Myocyte (in vitro differentiated cells): ENCODE results near the gene KCNA5. TPM values are rescaled to one million over a fixed set of nuclear protein-coding genes. Genes with fewer than 3 reads are reported as not detected.

Source experiments
- DNase-seq: peaks from one replicate; pipeline ENCODE4 v3.0.0-alpha.2; 2012; ENCODE audit warnings: low read depth
- total RNA-seq: library from RNA; depleted of rRNA; stranded (reverse); fragments of >200 nt; gene quantifications from 2 replicates; pipeline ENCODE4 v1.2.3, GENCODE V29; 2014

The KCNA5 gene
- total RNA-seq, 1 donor from 2014 or later: not detected

DNA sequence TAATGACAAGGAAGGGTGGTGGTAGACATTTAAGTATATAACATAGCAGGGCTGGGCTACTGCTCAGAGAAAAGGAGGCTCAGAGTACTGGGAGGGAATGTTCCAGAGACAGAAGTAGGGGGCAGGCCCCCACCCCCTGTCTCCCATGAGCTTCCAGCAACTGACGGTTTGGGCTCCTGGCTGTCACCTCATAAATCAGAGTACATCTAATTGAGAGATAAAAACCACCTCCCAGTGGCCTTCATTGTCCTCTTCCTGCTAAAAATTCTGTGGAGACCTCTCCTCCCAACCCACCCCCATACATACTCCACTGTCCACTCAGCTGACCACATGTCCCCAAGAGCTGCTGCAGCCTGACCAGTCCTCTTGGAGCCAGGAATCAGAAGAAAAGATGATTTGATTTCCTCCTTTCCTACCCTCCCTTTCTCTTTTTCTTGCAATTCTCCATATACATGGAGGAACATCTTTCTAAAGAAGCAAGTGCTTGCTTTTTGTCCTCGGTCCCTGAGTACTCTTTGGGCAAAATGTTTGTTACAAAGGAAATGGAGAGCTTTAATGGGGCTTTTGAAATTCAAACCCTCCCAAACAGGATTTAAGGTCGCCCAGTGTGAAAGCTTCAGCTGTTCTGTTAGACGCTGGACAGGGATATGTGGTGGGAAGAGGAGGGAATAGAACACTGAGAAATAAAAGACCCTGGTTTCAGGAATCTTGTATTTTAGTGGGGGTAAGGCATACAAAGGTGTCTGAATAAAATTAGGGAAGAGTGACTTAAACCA, 16.4 kb upstream of the KCNA5 start:
- no peak for DNase-seq

DNA sequence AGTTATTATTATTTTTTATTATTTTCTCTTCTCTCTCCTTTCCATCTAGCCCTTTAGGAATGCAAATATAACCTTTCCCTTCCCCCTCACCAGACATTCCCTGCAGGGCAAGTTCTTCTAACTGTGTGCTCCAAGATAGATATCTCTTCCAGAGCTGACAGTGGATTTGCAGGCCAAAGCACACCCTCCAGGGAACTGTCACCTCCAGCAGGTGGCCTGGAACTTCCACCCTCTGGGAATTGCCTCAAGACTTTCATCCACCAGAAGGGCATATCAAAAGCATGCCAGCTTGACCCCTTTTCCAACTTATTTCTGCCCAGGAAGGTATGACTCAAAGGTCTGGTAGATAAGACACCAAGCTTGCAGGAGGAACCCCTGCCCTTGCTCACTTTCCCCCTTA, 13.6 kb upstream of the KCNA5 start:
- no peak for DNase-seq

DNA sequence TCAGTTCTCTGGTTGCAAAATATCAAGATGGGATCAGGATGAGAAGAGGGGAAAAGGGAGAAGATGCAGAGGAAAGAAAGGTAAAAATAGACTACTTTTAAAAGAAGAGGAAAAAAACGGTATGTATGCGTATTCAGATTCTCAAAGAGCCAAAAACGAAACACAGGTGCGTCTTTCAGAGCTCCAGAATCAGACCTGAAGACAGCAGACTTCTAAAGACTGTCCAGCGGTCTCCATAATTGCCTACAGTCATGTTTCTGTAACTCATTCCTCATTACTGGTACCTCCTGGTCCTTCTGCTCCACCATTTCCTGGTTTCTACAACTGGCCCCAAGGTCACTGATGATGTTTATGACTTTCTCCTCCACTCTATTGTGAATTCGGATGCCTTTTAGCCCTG, 12.4 kb upstream of the KCNA5 start:
- DNase-seq: no peak

DNA sequence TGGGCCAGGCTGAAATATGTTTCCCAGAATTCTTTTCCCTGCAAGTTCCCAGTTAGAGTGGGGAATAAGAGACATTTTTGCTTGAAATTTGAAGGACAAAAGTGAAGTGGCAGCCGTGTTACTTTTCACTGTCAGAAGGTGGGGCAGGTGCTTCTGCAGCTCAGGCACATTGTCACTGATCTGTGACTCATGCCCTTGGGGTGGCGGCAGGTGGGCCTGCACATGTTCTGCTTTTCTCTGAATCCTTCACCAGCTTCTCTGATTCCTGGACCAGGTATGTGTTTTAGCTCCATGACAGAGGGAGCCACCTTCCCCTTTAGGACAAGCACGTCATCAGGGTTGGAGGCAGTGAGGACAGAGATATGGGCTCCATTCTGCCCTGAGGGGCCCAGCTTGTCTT, 11.7 kb upstream of the KCNA5 start:
- DNase-seq: no peak

DNA sequence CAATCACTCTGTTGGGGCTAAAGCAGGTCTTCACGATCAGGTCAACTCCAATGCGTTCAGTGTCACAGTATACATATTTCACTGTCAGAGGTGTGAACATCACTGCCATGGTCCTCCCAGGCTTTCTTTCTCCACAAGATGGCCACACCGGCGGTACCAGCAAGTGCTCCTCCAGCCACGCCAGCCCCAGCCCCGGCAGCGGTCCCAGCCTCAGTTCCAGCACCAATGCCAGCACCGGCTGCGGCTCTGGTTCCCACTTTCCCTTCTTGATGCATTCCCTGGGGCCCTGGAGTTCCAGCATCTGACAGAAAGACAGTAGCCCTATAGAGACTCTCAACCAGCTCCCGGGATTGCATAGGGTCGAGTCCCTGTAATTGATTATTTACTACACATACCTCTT, 10.9 kb upstream of the KCNA5 start:
- no peak for DNase-seq

DNA sequence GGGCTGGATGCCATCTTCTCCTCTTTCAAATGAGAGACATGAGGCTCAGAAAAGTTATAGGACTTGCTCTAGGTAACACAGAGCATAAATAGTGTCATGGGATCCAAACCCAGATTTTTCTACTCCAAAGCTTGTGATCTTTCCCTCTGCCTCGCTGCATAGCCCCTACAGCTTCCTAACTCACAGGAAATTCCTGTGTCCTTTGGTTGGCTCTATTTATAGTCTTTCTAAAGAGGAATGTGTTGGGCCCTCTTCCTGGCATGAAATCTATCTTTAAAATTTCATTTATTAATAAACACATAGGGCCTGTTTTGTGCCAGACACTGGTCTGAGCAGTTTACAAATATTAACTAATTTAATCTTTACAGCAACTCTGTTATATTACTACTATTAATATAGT, 9.8 kb upstream of the KCNA5 start:
- no peak for DNase-seq

DNA sequence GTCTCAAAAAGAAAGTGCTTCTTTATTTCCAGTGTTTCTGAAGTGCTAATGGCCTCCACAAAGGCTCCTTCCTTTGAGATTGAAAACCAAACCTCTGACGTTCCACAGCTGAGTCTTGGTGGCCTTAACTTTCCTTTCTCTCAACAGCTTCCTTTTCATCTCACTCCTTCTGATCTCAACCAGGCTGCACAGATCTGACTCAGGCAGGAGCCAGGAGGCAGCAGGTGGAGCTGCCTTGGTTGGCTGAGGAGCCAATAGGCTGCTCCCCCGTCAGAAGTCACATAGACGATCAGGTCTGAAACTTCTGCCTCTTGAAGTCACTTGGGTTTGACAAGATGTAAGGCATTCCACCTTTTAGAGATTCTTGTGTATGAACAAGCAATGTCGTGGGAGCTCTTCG, 9.1 kb upstream of the KCNA5 start:
- no peak for DNase-seq

DNA sequence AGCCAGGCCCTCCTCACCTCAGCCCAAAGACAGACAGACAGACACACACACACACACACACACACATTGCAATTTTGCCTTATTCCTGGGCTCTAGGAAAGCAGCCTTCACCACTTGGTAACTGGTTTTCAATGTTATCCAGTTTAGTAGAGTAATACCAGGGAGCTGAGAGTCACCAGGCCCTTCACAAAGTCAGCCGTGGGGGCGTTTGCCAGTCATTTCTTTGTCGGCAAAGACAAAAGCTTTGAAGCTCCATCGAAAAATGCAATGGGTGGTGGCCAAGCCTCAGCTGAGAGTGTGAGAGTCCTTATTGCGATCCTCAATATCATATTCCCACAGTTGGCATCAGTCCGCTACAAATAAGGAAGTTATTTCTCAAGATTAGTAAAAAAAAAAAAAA, 8.1 kb upstream of the KCNA5 start:
- DNase-seq: no peak

DNA sequence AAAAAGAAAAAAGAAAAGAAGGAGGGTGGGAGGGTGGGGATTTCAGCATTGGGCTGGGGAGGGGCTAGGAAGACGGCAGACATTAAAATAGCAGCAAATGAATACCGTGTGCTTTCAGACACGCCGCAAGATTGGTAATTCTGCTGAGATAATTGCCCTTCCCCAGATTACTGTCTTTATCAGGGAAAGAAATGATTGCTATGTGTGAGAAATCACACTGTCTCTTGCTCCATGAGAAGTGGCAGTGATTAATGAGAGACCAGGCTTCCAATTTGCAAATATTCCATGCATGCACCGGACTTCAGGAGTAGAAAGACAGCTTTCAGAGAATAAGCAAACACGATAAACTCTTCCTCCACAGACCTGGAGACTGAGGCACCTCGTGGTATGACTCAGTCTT, 7.6 kb upstream of the KCNA5 start:
- DNase-seq: no peak

DNA sequence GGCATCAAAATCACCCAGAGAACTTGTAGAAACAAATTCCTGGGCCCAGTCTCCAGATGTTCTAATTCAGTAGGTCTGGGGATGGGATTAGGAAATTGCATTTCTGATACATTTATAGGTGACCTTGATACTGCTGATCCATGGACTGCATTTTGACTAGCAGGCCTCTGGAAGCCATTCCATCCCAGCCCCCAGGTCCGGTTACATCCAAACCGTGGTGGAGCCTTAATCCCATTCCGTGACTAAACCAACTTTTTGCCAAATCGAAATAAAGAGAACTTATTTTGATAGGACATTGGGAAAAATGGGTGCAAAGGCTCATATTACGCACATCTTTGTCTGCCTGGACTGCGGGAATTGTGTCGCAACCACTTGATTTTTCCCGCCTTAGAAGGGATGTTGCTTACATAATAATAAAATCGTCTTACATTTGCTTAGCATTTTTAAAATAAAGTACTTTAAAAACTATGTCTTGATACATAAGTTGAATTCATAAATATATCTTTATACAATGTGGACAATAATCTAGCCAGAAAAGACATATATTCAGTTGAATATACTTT, 5.8 kb upstream of the KCNA5 start:
- no peak for DNase-seq

DNA sequence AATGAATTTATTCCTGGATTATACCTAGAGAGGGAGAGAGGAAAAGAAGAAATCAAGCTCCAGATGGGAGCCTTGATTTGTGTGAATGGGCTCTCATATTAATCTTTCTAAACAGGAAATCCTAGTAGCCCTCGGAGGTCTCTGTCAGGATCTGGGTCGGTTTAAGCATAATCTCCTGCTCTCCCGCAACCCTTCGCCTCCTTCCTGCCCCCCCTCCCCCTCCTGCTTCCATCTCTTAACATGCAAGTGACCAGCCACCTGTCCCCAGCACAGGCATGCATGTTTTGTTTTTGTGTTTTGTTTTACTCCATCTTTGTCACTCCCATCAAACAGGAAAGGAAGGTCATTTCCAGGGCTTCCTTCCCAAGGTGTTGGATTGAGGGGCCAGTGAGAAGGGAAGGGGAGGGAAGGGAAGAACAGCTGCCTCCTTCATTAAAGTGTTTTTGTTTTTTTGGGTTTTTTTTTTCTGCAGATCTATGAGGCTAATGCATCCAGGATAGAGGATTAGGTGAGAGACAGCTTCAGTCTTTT, 4.8 kb upstream of the KCNA5 start:
- DNase-seq: no peak

DNA sequence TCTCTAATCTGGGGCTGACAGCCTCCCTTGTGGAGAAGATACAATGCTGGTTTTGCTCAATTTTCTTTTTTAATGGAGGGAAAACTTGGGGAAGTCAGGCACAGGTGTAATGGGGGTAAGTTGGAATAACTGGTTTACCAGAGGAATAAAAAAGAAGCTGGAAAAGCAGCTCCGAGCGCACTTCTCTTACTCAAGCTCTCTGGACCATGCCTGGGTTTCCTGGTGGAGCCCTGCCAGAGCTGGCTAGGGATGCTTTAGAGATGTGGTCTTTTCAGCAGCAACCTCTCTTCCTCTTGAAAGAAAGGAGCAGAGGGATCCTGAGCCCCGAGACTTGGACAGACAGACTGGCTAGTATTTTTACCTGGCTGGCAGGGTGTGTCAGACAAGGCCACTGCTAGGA, 3.9 kb upstream of the KCNA5 start:
- no peak for DNase-seq

DNA sequence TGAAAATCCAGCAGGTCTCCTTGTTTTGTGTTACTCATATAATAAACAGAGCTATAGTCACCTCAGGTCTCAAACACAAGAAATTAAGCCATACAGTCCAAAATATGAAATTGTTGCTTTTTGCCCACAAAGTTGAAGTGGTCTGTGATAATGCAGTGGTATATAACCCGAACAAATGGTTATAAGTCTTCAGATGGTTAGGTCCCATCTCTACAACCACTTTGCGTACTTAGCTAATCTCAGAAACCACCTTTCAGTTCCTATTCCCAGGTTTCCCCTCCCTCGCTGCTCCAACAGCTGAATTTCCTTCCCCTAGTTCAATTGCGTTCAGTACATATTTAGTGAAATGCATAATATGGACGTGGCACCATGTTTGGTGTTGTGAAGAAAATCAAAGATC, 3.3 kb upstream of the KCNA5 start:
- DNase-seq: no peak

DNA sequence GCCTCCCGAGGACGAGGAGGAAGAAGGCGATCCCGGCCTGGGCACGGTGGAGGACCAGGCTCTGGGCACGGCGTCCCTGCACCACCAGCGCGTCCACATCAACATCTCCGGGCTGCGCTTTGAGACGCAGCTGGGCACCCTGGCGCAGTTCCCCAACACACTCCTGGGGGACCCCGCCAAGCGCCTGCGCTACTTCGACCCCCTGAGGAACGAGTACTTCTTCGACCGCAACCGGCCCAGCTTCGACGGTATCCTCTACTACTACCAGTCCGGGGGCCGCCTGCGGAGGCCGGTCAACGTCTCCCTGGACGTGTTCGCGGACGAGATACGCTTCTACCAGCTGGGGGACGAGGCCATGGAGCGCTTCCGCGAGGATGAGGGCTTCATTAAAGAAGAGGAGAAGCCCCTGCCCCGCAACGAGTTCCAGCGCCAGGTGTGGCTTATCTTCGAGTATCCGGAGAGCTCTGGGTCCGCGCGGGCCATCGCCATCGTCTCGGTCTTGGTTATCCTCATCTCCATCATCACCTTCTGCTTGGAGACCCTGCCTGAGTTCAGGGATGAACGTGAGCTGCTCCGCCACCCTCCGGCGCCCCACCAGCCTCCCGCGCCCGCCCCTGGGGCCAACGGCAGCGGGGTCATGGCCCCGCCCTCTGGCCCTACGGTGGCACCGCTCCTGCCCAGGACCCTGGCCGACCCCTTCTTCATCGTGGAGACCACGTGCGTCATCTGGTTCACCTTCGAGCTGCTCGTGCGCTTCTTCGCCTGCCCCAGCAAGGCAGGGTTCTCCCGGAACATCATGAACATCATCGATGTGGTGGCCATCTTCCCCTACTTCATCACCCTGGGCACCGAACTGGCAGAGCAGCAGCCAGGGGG, 979 bp downstream of the KCNA5 start:
- no peak for DNase-seq

DNA sequence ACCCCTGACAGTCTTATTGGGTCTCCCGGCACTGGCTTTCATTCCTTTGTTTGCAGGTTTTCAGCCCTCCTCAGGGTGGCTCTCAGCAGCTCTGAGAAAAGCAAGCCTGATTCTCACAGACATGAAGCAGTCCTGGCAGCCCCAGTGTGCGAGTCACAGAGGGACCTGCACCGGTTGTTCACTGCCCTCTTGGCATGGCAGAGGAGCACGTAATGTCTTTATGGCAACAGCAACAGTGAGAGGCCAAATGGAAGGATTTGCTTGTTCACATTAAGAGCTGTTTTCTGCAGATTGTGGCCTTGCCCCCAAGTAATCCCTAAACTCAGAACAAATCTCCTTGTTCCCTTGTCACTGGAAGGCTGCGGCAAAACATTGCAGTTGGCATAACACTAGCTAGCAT, 3.4 kb downstream of the KCNA5 start:
- no peak for DNase-seq

DNA sequence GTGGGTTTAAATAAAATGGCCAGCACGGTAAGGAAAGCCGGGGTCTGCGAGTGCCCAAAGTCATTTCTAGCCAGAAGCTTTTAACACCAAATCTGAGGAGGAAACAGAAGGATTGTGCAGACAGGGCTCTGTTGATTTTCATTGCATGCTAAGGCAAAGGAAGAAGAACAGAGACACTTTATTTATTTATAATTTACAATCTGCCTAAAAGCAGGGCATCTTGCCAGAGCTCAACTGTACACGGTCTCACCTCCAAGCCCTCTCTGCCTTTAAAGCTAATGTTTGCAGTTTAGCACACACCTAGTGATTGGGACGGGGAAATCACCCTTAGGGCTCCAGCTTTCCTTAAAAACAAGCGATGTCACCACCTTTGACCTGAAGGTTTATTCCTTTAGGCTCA, 4.0 kb downstream of the KCNA5 start:
- no peak for DNase-seq

DNA sequence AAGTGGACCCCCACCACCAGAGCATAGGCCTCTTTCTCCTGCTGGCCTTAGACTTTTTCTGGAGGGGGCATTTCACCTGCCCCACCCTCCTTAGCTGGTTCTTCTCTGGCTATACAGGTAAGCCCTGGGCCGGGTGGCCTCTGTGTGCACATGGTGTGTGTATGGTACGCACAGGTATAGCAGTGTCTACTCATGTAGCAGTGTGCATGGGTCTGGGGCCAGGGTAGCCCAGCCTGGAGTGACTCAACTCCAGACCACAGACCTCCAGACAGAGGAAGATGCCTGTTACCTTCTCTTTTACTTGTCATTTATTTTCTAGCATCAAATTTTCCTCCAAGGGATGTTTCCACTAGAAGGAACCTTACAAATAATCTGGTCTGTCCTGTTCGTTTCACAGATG, 6.9 kb downstream of the KCNA5 start:
- no peak for DNase-seq

DNA sequence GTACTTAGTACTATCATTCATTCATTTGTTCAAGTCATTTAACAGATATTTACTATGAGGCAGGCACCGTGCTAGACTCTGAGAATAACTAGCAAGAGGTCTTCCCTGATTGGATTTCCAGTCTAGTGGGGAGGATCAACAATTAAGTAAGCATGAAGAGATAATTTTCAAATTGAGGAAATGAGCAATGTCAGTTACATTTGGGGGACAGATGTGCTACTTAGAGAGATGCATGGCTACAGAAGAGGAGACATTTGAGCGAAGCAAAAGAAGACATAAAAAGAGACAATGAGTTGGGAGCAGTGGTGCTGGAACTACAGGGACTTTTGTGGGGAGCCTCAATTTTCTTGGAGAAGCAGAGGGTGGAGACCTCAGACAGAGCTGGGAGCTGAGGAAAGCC, 7.7 kb downstream of the KCNA5 start:
- no peak for DNase-seq

DNA sequence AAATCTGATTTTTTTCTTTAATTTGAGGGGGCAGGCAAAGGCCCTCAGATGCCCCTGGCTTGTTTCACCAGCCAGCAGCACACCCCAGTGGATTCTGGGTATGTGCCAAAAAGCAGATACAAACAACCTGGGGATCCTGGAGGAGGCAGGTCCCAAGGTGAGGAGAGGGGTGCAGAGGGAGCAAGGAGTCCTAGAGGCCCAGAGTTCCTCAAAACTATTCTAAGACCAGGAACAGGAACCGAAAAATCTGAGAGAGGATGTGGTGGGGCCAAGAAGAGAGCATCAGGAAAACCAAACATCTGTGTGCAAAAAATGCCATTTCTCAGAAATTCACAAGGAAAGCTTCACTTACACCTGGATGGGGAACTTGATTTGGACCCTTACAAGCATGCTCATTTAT, 8.2 kb downstream of the KCNA5 start:
- no peak for DNase-seq

DNA sequence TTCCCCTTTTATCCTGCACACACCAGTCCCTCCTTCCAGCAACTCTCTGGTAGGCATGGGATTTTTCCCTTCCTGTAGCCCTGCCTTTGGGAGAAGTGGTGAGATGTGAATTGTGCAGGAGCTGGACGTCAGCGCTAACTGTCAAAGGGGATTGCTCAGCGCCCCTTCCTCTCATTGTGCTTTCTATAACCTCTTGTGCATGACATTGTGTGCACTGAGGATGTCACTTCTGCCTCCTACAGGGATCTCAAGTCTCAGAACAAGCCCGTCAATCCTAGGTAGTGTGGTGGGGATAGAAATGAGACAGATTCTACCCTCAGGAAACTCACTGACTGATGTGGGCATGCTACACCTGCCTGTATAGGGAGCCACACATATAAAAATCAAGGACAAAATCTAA, 8.7 kb downstream of the KCNA5 start:
- DNase-seq: no peak

DNA sequence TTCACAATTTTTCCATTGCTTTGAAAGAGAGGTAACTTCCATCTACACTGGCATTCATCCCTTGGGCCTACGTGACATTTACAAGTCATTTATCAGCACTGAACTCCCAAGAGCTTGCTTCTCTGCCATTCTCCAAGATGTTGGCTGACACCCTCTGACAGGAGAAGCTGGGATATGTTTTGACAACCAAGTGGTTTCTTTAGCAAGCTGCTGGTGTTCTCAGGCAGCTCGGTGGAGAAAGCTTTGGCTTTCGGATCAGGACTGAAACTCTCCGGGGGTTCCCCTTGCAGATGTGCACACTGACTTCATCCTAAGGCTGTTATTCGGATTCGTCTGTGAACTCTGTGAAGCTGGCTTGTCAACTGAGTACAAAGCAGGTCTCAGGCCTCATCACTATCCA, 15.7 kb downstream of the KCNA5 start:
- DNase-seq: no peak

DNA sequence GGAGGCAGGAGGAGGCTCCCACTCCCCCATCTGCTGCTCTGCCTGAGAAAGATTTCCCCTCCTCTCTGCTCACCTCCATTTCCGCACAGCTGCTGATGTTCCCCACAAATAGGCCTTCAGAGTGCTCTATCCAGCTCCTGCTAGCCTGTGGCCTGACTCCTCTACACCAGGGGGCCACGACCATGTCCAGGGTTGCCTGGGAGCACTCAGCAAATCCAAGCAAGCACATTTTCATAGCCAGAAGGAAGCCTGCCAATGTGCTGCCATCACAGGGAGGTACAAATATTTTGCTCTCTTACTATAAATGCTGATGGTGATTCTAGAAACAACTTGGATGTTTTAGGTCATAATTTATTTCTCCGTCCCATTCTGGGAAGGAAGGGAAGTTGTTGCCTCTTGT, 17.3 kb downstream of the KCNA5 start:
- no peak for DNase-seq
